ENCODE measurements around the gene GNPTAB. TPM values are rescaled to one million over a fixed set of nuclear protein-coding genes. Genes with fewer than 3 reads are reported as not detected.

The GNPTAB gene
- total and polyA plus RNA-seq, 2 of the 8 experiments (the other 6 are each of a cell fraction or from before 2014, with no cell fraction given): 21.5 to 51.3 TPM

DNA sequence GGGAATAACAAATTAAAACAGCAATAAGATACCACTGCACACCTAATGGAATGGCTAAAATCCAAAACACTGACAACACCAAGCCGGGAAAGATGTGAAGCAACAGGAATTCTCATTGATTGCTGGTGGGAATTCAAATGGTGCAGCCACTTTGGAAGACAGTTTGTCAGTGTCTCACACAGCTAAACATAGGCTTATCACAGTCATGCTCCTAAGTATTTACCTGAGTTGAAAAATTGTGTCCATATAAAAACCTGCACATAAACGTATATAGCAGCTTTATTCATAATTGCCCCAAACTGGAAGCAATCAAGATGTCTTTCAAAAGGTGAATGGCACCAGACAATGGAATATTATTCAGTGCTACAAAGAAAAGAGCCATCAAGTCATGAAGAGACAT lies 21.6 kb downstream of the GNPTAB start:
- Histone ChIP-seq H2BK120ac (replicated peaks; ENCODE audit: low read depth, low read length) (no peak overlapping the region), H3K4me1 (replicated peaks in 1 of 4; ENCODE audit: control insufficient read depth in 3 of 4, insufficient read depth in 4 of 4, low read length in 3 of 4) (peaks cover 0 to 4% (median 3%) of the 10 kb centered on the region in 4 experiments; a peak in 4 of 7 replicates), H2BK12ac (ENCODE audit: low read depth, low read length) (no peak overlapping the region), H3K79me1 (ENCODE audit: low read depth, low read length) (peaks cover 8% of the 10 kb centered on the region; the same call in 1 of the 2 replicates), H4K8ac (ENCODE audit: extremely low read depth, insufficient read depth, low read length) (no peak overlapping the region), H3K4ac (replicated peaks; ENCODE audit: insufficient read length, low read depth, low read length) (no peak overlapping the region), H3K4me2 (ENCODE audit: insufficient read depth in 1 of 2, low read depth in 2 of 2, low read length in 2 of 2) (no peak overlapping the region), H3K4me3 (ENCODE audit: extremely low read depth in 1 of 4, insufficient read depth in 2 of 4, low read depth in 3 of 4, low read length in 4 of 4) (no peak overlapping the region), H3K23ac (ENCODE audit: insufficient read length) (no peak overlapping the region), H2AFZ (ENCODE audit: low read length) (no peak overlapping the region), H3K18ac (ENCODE audit: extremely low read depth, low read length) (no peak overlapping the region), H3K14ac (ENCODE audit: insufficient read length) (no peak overlapping the region), H3K56ac (replicated peaks; ENCODE audit: insufficient read length, low read depth, low read length) (no peak overlapping the region), H4K5ac (ENCODE audit: insufficient read length, low read depth, low read length) (no peak overlapping the region), H3K27me3 (replicated peaks in 1 of 4; ENCODE audit: control insufficient read depth in 3 of 4, extremely low read depth in 1 of 4, insufficient read depth in 3 of 4, low read length in 3 of 4) (no peaks in the 10 kb centered on the region), H2BK15ac (ENCODE audit: low read length) (no peak overlapping the region), H3K27ac (ENCODE audit: low read depth, low read length) (no peak overlapping the region), H3K23me2 (ENCODE audit: low read depth, low read length) (no peaks in the 10 kb centered on the region), H3K79me2 (ENCODE audit: control insufficient read depth in 1 of 2, insufficient read depth in 2 of 2, low read length in 2 of 2) (peaks cover 3 to 89% of the 10 kb centered on the region in 2 experiments; a peak in 3 of 4 replicates), H4K91ac (replicated peaks; ENCODE audit: insufficient read length, low read length) (no peak overlapping the region), H2AK5ac (ENCODE audit: low read depth, low read length) (no peak overlapping the region), H3K9me3 (ENCODE audit: insufficient read depth in 2 of 2, low read depth in 1 of 2, low read length in 1 of 2) (no peaks in the 10 kb centered on the region), H2BK20ac (ENCODE audit: low read length) (no peak overlapping the region), H3K36me3 (ENCODE audit: control insufficient read depth in 2 of 4, insufficient read depth in 4 of 4, low read length in 3 of 4) (no peaks in the 10 kb centered on the region), H4K20me1 (replicated peaks in 1 of 2; ENCODE audit: control insufficient read depth in 1 of 2, insufficient read depth in 2 of 2, low read length in 2 of 2) (peaks cover 0 to 3% of the 10 kb centered on the region in 2 experiments), H3K9ac (replicated peaks in 1 of 4; ENCODE audit: extremely low read depth in 1 of 4, low read depth in 3 of 4, low read length in 3 of 4) (no peak overlapping the region), H2BK5ac (ENCODE audit: low read depth, low read length) (no peak overlapping the region)
- ChIA-PET CTCF (ENCODE audit: partially characterized antibody) (no interaction called here), POLR2A (ENCODE audit: partially characterized antibody) (no interaction called here)
- DNase-seq (ENCODE audit: low read depth in 1 of 2, low spot score in 2 of 2) (no peak), FAIRE-seq (no peak)
- 91% methylated on average over 2 of the region's 2 CpGs; no CpG with 5 or more reads in 1 of the 2 experiments for WGBS, 2 experiments (ENCODE audit: extremely low coverage in 1 of 2, insufficient coverage in 1 of 2, insufficient read length in 1 of 2, insufficient replicate concordance in 2 of 2, low coverage in 1 of 2, low lambda C conversion rate in 2 of 2, missing lambda C conversion rate in 1 of 2)
- TF ChIP-seq JUN (IDR thresholded peaks at IDR 0.05; ENCODE audit: low read depth, low read length) (no peak), POU5F1 (IDR thresholded peaks at IDR 0.05; ENCODE audit: low read depth, low read length) (no peak), SP4 (IDR thresholded peaks at IDR 0.05; ENCODE audit: low read length) (no peak), ZNF274 (IDR thresholded peaks at IDR 0.05; ENCODE audit: borderline replicate concordance, extremely low read depth, low read length) (no peak), KDM1A (IDR thresholded peaks at IDR 0.05; ENCODE audit: borderline replicate concordance, low read length) (no peak), SIRT6 (IDR thresholded peaks at IDR 0.05; ENCODE audit: low read length) (no peak), NRF1 (IDR thresholded peaks at IDR 0.05; ENCODE audit: low read depth, low read length) (no peak), EP300 (IDR thresholded peaks at IDR 0.05; ENCODE audit: borderline replicate concordance in 1 of 2, low read depth in 2 of 2, low read length in 2 of 2) (no peak), ASH2L (IDR thresholded peaks at IDR 0.05; ENCODE audit: low read length) (no peak), CBX8 (IDR thresholded peaks at IDR 0.05; ENCODE audit: borderline replicate concordance, low read depth, low read length) (no peak), GTF2F1 (IDR thresholded peaks at IDR 0.05; ENCODE audit: borderline replicate concordance, low read depth, low read length) (no peak), HDAC6 (IDR thresholded peaks at IDR 0.05; ENCODE audit: low read depth, low read length) (no peak)
- TF ChIP-seq, protein P1, sequence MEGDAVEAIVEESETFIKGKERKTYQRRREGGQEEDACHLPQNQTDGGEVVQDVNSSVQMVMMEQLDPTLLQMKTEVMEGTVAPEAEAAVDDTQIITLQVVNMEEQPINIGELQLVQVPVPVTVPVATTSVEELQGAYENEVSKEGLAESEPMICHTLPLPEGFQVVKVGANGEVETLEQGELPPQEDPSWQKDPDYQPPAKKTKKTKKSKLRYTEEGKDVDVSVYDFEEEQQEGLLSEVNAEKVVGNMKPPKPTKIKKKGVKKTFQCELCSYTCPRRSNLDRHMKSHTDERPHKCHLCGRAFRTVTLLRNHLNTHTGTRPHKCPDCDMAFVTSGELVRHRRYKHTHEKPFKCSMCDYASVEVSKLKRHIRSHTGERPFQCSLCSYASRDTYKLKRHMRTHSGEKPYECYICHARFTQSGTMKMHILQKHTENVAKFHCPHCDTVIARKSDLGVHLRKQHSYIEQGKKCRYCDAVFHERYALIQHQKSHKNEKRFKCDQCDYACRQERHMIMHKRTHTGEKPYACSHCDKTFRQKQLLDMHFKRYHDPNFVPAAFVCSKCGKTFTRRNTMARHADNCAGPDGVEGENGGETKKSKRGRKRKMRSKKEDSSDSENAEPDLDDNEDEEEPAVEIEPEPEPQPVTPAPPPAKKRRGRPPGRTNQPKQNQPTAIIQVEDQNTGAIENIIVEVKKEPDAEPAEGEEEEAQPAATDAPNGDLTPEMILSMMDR (IDR thresholded peaks at IDR 0.05; ENCODE audit: control extremely low read depth in 1 of 3, insufficient read depth in 1 of 3, low read depth in 1 of 3, low read length in 3 of 3): no peak
